ENCODE results near the gene RHCE. TPM values are rescaled to one million over a fixed set of nuclear protein-coding genes. Genes with fewer than 3 reads are reported as not detected.

The RHCE gene
- total RNA-seq, 1 experiment from 2014 or later: not detected

Other genes with a start within 250 kb of the RHCE start
- 60.7 and 61.9 TPM in 2 replicates for gene SYF2, start 188.3 kb downstream of the RHCE start, total RNA-seq (2014; rRNA removed; shearing (Covaris generic))
- gene RSRP1, start 173.4 kb downstream of the RHCE start, total RNA-seq (2014; rRNA removed; shearing (Covaris generic)): 43.9 and 56.8 TPM in 2 replicates
- not detected in 2 replicates for gene RHD, start 148.3 kb downstream of the RHCE start, total RNA-seq (2014; rRNA removed; shearing (Covaris generic))
- 78.4 and 92.5 TPM in 2 replicates for gene TMEM50A, start 82.5 kb downstream of the RHCE start, total RNA-seq (2014; rRNA removed; shearing (Covaris generic))
- gene MACO1, start 10.1 kb upstream of the RHCE start, total RNA-seq (2014; rRNA removed; shearing (Covaris generic)): 6.8 and 8.5 TPM in 2 replicates
- 8.0 and 8.4 TPM in 2 replicates for gene LDLRAP1, start 122.8 kb upstream of the RHCE start, total RNA-seq (2014; rRNA removed; shearing (Covaris generic))
- gene MAN1C1, start 196.0 kb upstream of the RHCE start, total RNA-seq (2014; rRNA removed; shearing (Covaris generic)): 0.10 TPM in 1 of 2 replicates, not detected in the other

Data from NCI-H460 (cell line).